T-helper 17 cell (primary cell): ENCODE results near the gene RNF126. TPM values are rescaled to one million over a fixed set of nuclear protein-coding genes. Genes with fewer than 3 reads are reported as not detected.

Experiments
- ATAC-seq: fragments of 150-1000 bp; cut with Tn5 transposase; 2 replicates; pipeline ENCODE4 v1.10.0; 2021; ENCODE audit warnings: mild to moderate bottlenecking, moderate library complexity
- DNase-seq, 3 donors: peaks; one replicate each; pipeline versions ENCODE4 v3.0.0 to v3.0.0-alpha.2; 2020 to 2021
- H3K9me3 ChIP-seq: one replicate; pipeline ENCODE4 v1.7.0; 2013; ENCODE audit warnings: low read length, mild to moderate bottlenecking; ENCODE audit not compliant: control insufficient read depth, poor library complexity, severe bottlenecking
- H3K27ac Mint-ChIP-seq: one replicate; pipeline ENCODE4 v1.8.0; 2022; ENCODE audit warnings: mild to moderate bottlenecking, moderate library complexity, mixed read lengths
- H3K27me3 Mint-ChIP-seq: one replicate; pipeline ENCODE4 v1.8.0; 2022; ENCODE audit warnings: mixed read lengths
- H3K36me3 Mint-ChIP-seq: one replicate; pipeline ENCODE4 v1.8.0; 2022; ENCODE audit warnings: low read depth, mixed read lengths
- H3K4me1 Mint-ChIP-seq: one replicate; pipeline ENCODE4 v1.8.0; 2022; ENCODE audit warnings: mild to moderate bottlenecking, mixed read lengths
- H3K4me3 Mint-ChIP-seq: one replicate; pipeline ENCODE4 v1.8.0; 2022; ENCODE audit warnings: mild to moderate bottlenecking, moderate library complexity, mixed read lengths
- total RNA-seq, 4 donors: library from RNA in 2 of 4; stranded (reverse) in 2 of 4; gene quantifications; one replicate each; pipeline ENCODE4 v1.2.3 and lab custom pipeline; 2022 to 2026

RNF126 gene
- total RNA-seq, 2 donors from 2014 or later: 105 to 126 TPM

GRCh38 chr19:619286-620002 is 43.6 kb downstream of the RNF126 start:
- Mint-ChIP-seq H3K4me1 (peaks cover 3% of the 10 kb centered on the region), H3K36me3 (no peaks in the 10 kb centered on the region), H3K4me3 (no peak overlapping the region), H3K27me3 (no peaks in the 10 kb centered on the region), H3K27ac (no peak overlapping the region)
- H3K9me3 ChIP-seq: no peaks in the 10 kb centered on the region
- no peak for ATAC-seq
- no peak for DNase-seq

DNA sequence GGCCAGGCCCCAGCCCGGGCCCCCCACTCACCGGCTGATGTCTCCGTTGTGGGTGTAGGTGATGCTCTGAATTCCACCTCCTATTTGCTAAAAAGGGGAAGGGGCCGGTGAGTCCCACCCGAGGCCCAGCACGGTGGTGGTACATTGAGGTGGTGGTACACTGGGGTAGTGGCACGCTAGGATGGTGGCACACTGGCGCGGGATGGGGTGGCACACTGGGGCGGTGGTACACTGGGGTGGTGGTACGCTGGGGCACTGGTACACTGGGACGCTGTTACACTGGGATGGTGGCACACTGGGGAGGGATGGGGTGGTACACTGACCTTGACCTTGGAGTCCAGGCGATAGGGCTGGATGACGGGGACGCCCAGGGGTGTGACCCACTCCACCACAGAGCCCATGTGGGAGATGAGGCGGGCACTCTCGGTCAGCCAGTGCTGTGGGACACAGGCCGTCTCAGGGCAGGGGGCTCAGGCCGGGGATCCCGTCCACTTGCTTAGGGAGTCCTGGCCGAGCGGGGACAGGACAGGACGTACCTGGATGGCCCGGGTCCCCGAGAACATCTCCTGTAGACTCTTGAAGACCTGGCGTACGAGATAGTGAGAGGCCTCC is 44.2 kb downstream of the RNF126 start:
- no peak for ATAC-seq
- DNase-seq: no peak
- H3K27ac Mint-ChIP-seq: no peak overlapping the region
- H3K4me3 Mint-ChIP-seq: no peak overlapping the region
- H3K9me3 ChIP-seq: no peaks in the 10 kb centered on the region
- H3K4me1 Mint-ChIP-seq: peaks cover 3% of the 10 kb centered on the region
- H3K36me3 Mint-ChIP-seq: no peaks in the 10 kb centered on the region
- H3K27me3 Mint-ChIP-seq: no peaks in the 10 kb centered on the region

- H3K27me3 Mint-ChIP-seq: no peaks in the 10 kb centered on the region
- H3K4me3 Mint-ChIP-seq: no peak overlapping the region
- H3K9me3 ChIP-seq: no peaks in the 10 kb centered on the region
- H3K4me1 Mint-ChIP-seq: peaks cover 3% of the 10 kb centered on the region
- no peak for DNase-seq
- no peaks in the 10 kb centered on the region for H3K36me3 Mint-ChIP-seq
- H3K27ac Mint-ChIP-seq: no peak overlapping the region
- ATAC-seq: no peak
Observed at GRCh38 chr19:618247-618619, 44.8 kb downstream of the RNF126 start.

DNA sequence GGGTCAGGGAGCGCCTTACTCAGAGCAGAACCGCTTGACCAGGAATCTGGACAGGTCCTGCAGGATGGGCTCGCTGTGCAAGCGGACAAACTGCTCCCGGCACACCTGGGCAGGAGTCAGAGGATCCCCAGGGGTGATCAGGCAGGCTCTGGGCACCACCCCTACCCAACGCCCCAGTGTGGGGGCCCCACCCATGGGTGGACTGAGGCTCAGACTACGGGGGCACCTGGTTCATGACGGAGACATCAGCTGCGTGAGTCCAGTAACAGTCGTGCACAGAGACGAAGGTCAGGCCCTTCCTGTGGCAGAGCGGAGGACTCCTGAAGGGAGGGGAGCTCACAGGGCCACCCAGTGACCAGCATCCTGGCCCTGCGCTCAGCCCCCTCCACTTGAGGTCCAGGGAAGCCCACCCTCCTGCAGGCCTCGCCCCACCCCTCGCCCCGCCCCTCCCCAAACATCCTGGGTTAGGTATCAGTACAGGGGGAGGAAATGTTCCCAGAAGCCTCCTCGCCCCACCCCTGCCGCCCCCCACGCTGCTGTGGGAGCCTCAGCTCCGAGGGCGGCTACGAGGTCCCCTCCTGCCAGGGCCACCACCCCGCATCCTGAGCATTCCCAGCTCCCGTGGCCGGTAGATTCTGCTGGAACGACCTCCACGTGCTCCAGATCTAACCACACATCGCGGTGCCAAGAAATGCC is 45.3 kb downstream of the RNF126 start:
- Mint-ChIP-seq H3K36me3 (no peaks in the 10 kb centered on the region), H3K4me1 (peaks cover 3% of the 10 kb centered on the region), H3K4me3 (no peak overlapping the region), H3K27me3 (no peaks in the 10 kb centered on the region), H3K27ac (no peak overlapping the region)
- H3K9me3 ChIP-seq: no peaks in the 10 kb centered on the region
- ATAC-seq: no peak
- DNase-seq: no peak

DNA sequence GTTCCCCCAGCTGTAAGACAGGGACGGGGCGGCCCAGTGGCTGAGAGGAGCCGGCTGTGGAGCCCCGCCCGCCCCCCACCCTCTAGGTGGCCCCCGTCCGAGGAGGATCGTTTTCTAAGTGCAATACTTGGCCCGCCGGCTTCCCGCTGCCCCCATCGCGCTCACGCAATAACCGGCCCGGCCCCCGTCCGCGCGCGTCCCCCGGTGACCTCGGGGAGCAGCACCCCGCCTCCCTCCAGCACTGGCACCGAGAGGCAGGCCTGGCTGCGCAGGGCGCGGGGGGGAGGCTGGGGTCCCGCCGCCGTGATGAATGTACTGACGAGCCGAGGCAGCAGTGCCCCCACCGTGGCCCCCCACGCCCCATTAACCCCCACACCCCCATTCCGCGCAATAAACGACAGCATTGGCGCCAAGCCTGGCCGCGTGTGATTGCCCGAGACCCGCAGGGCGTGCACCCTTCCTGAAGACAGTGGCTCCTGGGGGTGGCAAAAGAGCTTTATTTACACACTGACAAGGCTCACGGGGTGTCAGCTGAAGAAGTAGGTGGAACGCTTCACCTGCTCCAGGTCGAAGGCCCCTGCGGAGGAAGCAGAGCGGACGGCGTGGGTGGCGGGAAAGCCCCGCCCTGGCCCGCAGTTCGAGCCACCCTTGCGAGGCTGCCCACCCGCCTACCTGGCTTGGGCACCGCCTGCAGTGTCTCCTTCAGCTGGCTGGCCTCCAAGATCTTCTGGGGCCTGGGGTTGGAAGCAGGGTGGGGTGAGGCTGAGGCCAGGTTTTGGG is 46.1 kb downstream of the RNF126 start:
- peaks cover 3% of the 10 kb centered on the region for H3K4me1 Mint-ChIP-seq
- H3K9me3 ChIP-seq: no peaks in the 10 kb centered on the region
- ATAC-seq (no peak), DNase-seq (no peak)
- H3K4me3 Mint-ChIP-seq: no peak overlapping the region
- no peaks in the 10 kb centered on the region for H3K36me3 Mint-ChIP-seq
- H3K27me3 Mint-ChIP-seq: no peaks in the 10 kb centered on the region
- no peak overlapping the region for H3K27ac Mint-ChIP-seq

GRCh38 chr19:616062-616700 is 46.8 kb downstream of the RNF126 start:
- Mint-ChIP-seq H3K4me1 (peaks cover 5% of the 10 kb centered on the region), H3K27me3 (no peaks in the 10 kb centered on the region), H3K4me3 (no peak overlapping the region), H3K36me3 (no peaks in the 10 kb centered on the region), H3K27ac (no peak overlapping the region)
- H3K9me3 ChIP-seq: no peaks in the 10 kb centered on the region
- ATAC-seq: no peak
- no peak for DNase-seq

GRCh38 chr19:615619-616018 is 47.4 kb downstream of the RNF126 start:
- ATAC-seq (no peak), DNase-seq (no peak)
- Mint-ChIP-seq H3K36me3 (no peaks in the 10 kb centered on the region), H3K27me3 (no peaks in the 10 kb centered on the region), H3K4me1 (peaks cover 9% of the 10 kb centered on the region), H3K4me3 (peak overlapping the region; percentile 60), H3K27ac (no peak overlapping the region)
- H3K9me3 ChIP-seq: no peaks in the 10 kb centered on the region

DNA sequence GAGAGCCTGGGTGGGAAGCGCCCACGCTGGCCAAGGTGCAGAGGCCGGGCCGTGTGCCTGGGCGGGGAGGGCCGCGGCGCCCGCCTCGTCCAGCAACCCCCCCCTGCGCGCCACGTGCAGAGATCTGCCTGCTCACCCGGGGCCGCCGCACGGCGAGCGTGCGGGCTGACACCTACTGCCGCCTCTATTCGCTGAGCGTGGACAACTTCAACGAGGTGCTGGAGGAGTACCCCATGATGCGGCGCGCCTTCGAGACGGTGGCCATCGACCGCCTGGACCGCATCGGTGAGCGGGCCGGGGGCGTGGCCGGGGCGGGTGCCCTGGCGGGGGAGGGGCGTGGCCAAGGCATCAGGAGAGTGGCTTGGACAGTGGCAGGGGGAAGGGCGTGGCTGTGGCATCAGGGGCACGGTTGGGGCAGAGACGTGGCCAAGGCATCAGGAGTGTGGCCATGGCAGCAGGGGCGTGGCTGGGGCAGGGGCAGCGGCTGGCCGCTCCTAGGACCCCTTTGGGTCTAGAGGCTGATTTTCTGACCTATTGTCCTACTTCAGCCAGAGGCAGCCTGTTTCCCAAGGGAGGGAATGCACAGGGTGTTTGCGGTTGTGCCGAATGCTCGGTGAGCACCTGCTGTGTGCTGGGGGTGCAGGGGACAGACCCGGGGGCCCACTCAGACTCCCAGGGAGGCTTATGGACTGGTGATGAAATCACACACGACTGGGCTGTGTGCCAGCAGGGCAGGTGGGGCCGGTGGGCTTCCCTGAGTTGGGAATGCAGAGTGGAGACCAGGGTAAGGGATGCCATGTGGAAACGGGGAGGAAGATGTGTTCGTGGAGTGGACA is 49.1 kb downstream of the RNF126 start:
- ATAC-seq (no peak), DNase-seq (no peak)
- no peaks in the 10 kb centered on the region for H3K36me3 Mint-ChIP-seq
- H3K27ac Mint-ChIP-seq: no peak overlapping the region
- H3K9me3 ChIP-seq: no peaks in the 10 kb centered on the region
- peaks cover 10% of the 10 kb centered on the region for H3K4me1 Mint-ChIP-seq
- H3K27me3 Mint-ChIP-seq: no peaks in the 10 kb centered on the region
- H3K4me3 Mint-ChIP-seq: peak overlapping the region; percentile 71

- DNase-seq: no peak
- Mint-ChIP-seq H3K4me1 (peaks cover 10% of the 10 kb centered on the region), H3K36me3 (no peaks in the 10 kb centered on the region), H3K27me3 (no peaks in the 10 kb centered on the region), H3K27ac (no peak overlapping the region), H3K4me3 (no peak overlapping the region)
- no peak for ATAC-seq
- no peaks in the 10 kb centered on the region for H3K9me3 ChIP-seq
Observed at GRCh38 chr19:612941-613340, 50.1 kb downstream of the RNF126 start.

DNA sequence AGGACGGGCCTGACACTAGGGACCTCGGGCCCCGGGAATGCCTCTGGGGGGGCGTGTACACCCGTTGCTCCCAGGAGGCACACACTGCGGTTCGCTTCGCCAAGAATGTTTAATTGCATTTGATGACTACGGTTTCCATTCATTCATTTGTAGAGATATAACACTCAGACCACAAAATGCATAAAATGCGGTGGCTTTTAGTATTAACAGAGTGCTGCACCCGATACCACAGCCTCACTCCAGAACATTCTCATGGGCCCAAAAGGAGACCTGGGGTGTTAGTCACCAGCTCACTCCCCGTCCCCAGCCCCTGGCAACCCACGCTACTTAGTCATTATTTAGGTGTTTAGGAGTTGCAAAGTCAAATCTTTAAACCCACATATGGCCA is 51.5 kb downstream of the RNF126 start:
- H3K27ac Mint-ChIP-seq: peak overlapping the region; percentile 93
- H3K27me3 Mint-ChIP-seq: no peaks in the 10 kb centered on the region
- ATAC-seq (peak; percentile 43), DNase-seq (no peak)
- no peaks in the 10 kb centered on the region for H3K36me3 Mint-ChIP-seq
- peaks cover 10% of the 10 kb centered on the region for H3K4me1 Mint-ChIP-seq
- no peaks in the 10 kb centered on the region for H3K9me3 ChIP-seq
- peak overlapping the region; percentile 99 for H3K4me3 Mint-ChIP-seq

DNA sequence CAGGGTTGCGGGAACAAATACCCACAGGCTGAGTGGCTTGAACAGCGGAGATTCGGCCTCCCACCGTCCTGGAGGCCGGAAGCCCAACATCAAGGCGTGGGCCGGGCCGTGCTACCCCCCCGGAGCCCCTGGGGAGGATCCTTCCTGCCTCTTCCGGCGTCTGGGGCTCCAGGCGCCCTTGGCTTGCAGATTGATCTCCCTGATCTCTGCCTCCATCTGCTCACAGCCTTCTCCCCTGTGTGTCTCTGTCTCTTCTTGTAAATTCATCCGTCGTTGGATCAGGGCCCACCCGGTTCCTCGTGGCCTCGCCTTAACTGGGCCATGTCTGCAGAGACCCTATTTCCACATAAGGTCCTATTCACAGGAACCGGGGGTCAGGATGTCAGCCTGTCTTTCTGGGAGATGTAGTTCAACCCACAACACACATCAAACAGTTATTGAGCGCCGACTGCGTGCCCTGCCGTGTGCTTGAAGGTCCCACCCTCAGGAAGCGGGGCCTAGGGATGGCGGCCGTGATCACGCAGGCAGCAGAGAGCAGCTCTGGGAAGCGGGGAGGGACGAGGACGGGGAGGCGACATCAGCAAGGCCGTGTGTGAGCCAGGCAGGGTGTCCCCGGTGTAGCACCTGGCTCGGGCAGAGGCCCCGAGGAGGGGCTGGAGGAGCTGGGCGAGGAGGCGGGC is 52.1 kb downstream of the RNF126 start:
- Mint-ChIP-seq H3K36me3 (no peaks in the 10 kb centered on the region), H3K4me3 (peak overlapping the region; percentile 99), H3K27ac (peak overlapping the region; percentile 93), H3K27me3 (no peaks in the 10 kb centered on the region), H3K4me1 (peaks cover 10% of the 10 kb centered on the region)
- H3K9me3 ChIP-seq: no peaks in the 10 kb centered on the region
- DNase-seq (peak in 2 of 3 donors; percentile 47 to 51), ATAC-seq (peak; percentile 70)
